GM12864 (cell line): ENCODE results near the gene TMEM184B.

Source experiments
- DNase-seq: peaks from one replicate; pipeline ENCODE4 v3.0.0-alpha.2; 2011; ENCODE audit warnings: low read depth
- H3K4me3 ChIP-seq: 2 replicates; pipeline ENCODE4 v1.5.1; 2011; ENCODE audit warnings: mild to moderate bottlenecking, low read depth, low read length, control low read depth
- TF ChIP-seq, protein P1 (sequence below): IDR thresholded peaks from 2 replicates; pipeline ENCODE4 v1.5.1; 2011; ENCODE audit warnings: low read depth, mild to moderate bottlenecking, moderate library complexity, low read length, control low read depth, inconsistent platforms; ENCODE audit errors: missing control alignments

Gene TMEM184B

GRCh38 chr22:38257181-38257580 lies 15.6 kb downstream of the TMEM184B start:
- TF ChIP-seq, protein P1, sequence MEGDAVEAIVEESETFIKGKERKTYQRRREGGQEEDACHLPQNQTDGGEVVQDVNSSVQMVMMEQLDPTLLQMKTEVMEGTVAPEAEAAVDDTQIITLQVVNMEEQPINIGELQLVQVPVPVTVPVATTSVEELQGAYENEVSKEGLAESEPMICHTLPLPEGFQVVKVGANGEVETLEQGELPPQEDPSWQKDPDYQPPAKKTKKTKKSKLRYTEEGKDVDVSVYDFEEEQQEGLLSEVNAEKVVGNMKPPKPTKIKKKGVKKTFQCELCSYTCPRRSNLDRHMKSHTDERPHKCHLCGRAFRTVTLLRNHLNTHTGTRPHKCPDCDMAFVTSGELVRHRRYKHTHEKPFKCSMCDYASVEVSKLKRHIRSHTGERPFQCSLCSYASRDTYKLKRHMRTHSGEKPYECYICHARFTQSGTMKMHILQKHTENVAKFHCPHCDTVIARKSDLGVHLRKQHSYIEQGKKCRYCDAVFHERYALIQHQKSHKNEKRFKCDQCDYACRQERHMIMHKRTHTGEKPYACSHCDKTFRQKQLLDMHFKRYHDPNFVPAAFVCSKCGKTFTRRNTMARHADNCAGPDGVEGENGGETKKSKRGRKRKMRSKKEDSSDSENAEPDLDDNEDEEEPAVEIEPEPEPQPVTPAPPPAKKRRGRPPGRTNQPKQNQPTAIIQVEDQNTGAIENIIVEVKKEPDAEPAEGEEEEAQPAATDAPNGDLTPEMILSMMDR: no peak
- H3K4me3 ChIP-seq: no peak overlapping the region
- no peak for DNase-seq

- no peak overlapping the region for H3K4me3 ChIP-seq
- no peak for DNase-seq
- TF ChIP-seq, protein P1: no peak
Observed at GRCh38 chr22:38255697-38256096, 17.1 kb downstream of the TMEM184B start.

GRCh38 chr22:38251341-38251692 lies 21.5 kb downstream of the TMEM184B start:
- DNase-seq: no peak
- TF ChIP-seq, protein P1: no peak

DNA sequence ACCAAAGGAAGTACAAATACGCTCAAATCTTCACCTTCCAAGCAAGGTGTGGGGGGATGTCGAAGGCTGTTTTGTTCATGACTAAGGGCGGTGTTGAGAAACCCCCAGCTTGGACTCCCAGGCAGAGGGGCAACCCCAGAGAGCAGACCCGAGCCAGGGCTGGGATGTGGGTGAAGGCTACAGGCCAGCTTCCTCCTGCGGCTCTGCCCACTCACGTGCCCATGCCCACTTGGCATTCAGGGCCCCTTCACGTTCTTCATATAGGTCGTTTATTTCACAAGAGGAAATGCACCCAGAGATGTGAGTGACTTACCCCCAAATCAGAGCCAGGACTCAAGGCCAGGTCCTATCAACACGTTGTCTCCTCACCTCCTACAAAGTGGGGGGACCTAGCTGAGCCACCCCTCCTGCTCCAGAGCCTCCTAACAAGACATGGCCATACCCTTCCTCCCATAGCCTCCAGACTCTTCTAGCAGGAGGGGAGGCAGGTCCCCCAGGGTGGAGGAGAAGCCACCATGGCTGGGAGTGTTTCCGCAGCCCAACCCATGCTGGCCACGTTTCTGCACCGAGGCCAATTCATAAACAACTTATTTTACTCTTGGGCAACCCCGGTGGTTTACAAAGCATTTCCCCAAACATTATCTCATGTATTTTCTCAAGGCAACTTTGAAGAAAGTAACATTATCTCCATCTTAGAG lies 22.0 kb downstream of the TMEM184B start:
- DNase-seq: no peak
- no peak overlapping the region for H3K4me3 ChIP-seq
- TF ChIP-seq, protein P1: no peak

More at GRCh38 chr22:38251341-38251692, 21.5 kb downstream of the TMEM184B start:
- no peak overlapping the region for H3K4me3 ChIP-seq

DNA sequence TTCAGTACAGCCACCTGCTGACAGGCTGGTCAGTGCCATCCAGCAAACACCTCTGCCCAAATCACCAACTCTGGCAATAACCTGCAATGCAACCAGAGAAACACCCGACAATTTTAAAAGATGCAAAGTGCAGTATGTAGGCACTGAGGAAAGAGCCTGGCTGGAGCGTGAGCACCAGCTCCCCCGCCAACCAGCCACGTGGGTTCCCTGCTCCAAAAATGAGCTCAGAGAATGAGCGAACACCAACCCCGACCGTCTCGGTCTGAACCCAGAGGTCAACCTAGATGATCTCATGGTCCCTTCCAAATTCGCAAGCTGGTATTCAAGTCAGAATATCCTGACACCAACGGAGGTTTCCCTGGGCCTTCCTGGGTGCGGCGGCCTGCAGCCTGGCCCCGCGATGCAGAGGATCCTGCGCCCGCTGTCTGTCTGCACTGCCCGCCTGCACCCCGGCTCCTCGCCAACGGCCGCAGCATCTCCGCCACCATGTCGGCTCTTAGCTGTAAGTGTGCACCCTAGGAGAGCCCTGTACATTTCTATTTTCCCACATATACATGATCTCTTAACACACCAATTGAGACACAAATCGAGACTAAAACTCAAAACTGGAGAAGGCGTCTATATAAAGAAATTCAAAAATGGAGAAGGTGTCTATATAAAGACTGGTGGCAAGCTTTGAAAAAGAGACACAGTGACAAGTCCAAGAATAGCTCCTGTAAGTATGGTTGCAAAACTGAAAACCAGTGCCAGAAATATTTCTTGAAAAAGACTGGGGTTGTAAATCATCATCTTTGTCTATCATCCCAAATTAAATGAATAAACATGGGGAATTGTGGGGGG lies 22.8 kb downstream of the TMEM184B start:
- H3K4me3 ChIP-seq: no peak overlapping the region
- TF ChIP-seq, protein P1: no peak
- no peak for DNase-seq

DNA sequence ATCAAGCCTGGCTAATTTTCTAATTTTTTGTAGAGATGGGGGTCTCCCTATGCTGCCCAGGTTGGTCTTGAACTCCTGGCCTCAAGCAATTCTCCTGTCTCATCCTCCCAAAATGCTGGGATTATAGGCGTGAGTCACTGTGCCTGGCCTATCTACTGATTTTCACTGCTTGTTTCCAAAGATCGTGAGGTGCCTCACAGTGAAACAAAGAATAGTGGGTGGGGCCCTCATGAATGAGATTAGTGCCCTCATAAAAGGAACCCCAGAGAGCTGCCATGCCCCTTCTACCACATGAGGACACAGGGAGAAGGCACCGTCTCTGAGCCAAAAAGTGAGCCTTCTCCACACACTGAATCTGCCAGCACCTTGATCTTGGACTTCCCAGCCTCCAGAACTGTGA lies 23.5 kb downstream of the TMEM184B start:
- H3K4me3 ChIP-seq: no peak overlapping the region
- no peak for DNase-seq
- TF ChIP-seq, protein P1: no peak
